NCI-H2029 (cell line): Measurements from ENCODE around the gene FAM180A.
"Not testable (repeated sequence)": the region's sequence is repeated elsewhere in the genome, so short reads cannot be mapped to it uniquely, and the experiment has no call there.

ENCODE experiments used
- DNase-seq: peaks from one replicate; lab custom pipeline; 2025; lab: John Stamatoyannopoulos, UW

Gene FAM180A

GRCh38 chr7:135748770-135749169, at the start of gene FAM180A:
TSS of gene FAM180A (minus strand) at chr7:135748813. CDS start at chr7:135748580, 233 bp downstream.
- DNase-seq, result no peak

DNA sequence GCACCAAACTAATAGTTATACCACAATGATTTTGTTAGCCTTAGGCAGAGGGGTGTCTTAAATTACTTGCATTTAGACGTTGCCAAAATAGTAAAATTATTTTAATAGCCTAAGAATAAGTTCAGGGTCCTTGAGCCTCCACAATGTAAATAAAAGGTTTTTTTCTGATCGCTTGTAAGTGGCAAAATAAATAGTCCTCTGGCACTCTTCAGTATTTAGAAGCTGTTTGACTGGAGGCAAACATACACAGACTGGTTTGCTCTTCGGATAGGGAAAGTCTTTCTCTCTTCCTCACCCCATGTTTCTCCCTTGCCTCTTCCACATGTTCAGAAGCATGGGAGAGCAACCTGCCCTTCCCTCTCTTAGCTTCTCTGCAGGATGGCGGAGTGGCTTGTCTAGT, 49.5 kb upstream of the FAM180A start:
- peak; percentile 75 for DNase-seq

DNA sequence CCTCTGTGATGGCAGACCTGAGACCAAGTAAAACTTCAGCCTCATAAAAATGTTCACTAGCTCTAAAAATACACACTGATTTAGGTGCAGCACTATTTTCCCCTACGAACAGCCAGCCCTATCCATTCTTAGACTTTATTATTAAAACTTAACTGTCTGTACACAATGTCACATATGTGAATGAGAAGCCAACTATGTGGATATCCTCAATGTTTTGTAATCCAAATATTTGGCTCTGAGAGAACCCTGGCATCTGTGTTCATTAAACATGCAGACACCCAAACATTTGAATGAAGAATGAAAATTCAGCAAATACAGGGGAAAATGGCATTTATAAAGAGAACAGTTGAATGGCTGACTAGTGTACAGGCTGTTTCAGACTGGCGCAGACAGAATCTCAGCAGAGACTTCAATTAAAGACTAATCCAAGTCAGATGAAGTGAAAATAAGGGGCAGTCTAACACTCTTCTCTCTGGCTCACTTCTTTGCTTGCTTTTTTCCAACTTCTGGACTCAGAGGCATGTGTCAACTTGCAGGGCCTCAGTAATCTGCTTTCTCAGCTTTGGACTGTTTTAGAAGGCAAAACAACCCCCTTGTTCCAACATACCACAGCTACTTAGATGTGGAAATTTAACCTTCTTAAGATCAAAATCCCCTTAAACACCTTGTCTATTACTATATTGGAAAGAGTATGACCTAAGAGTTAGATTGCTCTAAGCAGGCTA, 47.4 kb upstream of the FAM180A start:
- DNase-seq, result no peak

DNA sequence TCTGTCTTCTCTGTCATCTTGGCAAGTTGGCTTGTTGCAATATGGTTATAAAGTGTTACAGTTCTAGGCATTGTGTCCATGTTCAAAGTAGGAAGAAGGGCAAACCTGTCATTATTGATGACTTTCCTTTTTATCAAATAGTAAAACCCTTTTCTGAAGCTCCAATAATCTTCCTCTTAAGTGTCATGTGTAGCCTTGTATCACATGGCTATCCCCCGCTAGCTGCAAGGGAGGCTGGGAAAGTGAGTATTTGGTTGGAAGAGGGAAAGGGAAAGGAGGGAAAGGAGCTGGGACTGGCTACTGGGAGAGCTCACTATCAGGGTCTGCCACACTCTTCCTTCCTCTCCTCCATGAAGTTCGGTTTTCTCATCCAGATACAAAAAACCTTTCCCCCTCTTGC, 45.2 kb upstream of the FAM180A start:
- no peak for DNase-seq

DNA sequence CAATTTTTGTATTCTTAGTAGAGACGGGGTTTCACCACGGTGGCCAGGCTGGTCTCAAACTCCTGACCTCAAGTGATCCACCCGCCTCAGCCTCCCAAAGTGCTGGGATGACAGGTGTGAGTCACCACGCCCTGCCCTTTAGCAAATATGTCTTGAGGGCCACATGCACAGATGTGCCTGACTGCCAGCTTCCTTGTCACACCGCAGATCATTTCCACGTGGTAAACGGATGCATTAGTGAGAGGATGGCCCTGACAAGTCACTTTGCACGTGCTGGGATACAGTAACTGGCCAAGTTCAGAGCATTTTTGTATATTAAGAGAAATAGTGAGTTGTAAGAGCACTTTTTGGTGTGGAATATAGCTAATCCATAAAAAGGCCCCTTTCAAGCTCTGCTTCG, 44.3 kb upstream of the FAM180A start:
- no peak for DNase-seq

- no peak for DNase-seq
These were observed 43.7 kb upstream of the FAM180A start for GRCh38 chr7:135792363-135792668.

DNA sequence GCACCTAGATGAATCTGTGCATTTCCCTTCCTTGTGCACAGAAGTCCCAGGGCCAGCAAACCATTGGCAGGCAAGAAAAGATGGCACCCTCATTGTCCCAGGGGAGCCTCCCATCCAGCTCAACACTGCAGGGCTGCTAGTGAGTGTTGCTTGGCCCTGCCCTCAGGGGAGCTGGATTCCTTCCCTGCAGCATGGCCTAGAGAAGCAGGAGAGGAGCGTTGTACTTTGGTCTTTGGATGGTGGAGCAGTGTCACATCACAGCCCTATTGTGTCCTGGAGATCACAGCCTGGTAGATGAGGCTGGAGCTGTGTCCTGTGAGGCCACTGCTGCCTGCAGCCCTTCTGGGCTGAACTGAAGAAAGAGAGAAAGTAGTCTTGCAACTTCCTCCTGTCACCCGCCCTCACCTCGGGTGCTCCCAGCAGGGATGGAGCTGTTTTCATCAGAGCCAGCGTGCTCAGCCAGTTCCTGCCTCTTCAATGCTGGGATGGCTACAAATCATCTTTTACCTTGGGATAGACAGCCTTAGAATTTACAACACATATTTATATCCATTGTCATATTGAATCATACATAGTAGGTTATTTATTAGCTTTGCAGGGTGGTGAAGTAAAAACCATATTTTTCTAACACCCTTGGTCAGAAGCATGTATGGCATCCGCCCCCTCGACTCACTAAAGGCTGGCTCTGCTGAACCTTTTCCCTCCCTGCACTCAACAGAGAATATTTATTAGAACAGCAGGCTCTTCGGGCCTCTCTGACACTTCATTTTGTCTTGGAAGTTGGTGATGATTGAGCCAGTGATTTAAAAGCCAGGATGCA, 43.1 kb upstream of the FAM180A start:
- no peak for DNase-seq

- no peak for DNase-seq
These were observed 41.9 kb upstream of the FAM180A start for GRCh38 chr7:135790371-135790977.

DNA sequence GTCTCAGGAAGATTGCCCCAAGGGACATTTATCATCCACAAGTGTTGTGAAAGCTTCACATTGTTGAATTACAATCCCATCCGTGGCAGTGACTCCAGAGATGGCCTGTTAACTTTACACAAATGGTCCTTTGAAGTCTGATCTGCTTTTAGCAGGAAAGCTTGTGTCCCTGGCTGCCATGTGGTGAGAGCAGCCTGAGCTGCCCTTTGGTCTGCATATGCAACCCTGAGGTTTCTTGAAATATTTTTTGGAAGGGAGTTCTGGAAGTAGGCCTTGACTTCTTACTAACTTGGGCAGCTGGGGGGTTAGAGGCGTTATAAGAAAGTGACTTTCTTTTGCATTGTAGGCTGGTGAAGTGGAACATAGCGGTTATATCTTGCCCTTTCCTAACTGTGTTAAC, 41.3 kb upstream of the FAM180A start:
- DNase-seq, result no peak

DNA sequence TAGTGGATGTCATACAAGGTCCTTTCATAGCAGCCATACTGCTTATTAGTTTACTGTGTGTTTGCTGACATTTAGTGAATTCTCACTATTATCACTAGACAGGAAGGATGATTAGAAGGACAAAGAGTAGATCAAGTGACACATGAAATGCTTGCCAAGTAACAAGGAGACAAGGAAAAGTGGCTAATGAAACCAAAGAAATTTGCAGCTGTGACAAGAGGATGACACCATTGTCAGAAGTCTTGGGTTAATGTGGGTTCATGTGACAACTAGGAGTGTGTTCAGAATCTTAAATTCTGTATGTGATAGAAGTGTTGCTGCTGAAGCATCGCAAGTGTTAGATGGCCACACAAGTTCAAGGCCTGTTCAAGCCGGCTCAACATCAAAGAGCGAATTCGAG, 40.8 kb upstream of the FAM180A start:
- DNase-seq, result no peak

DNA sequence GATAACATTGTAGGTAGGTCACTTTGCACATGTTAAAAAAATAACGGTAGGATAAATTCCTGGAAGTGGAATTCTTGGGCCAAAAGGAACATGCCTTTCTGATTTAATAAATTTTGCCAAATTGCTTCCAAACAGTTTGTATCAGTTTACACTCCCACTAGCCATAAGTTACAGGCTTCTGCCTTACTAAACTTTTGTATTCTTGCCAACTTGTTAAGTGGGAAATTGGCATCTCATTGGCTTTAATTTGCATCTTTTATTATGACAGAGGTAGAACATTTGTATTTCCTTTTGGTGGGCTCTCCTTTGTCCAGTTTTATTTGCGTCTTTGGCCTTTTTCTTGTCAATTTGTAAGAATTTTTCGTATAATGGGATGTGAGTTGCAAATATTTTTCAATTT, 38.3 kb upstream of the FAM180A start:
- DNase-seq, result no peak

GRCh38 chr7:135785065-135785464, 36.5 kb upstream of the FAM180A start:
- DNase-seq, result no peak

- DNase-seq, result no peak
These were observed 35.4 kb upstream of the FAM180A start for GRCh38 chr7:135784013-135784412.

DNA sequence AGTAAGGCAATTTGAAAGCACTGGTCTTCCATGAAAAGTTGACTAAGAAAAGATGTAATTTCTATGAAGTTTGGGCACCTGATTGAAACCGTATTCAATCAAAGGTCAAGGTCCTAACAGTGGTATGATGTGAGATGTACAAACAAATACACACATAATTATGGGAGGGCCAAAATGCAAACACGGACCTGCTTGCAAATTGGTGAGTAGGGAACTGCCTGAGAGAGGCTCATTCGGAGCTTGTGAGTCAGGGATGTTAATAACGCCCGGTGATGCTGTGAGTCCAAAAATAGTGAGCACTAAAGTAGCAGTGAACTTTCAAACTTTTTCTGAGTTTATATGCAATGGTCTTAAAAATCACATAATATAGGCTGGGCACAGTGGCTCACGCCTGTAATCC, 34.2 kb upstream of the FAM180A start:
- no peak for DNase-seq

DNA sequence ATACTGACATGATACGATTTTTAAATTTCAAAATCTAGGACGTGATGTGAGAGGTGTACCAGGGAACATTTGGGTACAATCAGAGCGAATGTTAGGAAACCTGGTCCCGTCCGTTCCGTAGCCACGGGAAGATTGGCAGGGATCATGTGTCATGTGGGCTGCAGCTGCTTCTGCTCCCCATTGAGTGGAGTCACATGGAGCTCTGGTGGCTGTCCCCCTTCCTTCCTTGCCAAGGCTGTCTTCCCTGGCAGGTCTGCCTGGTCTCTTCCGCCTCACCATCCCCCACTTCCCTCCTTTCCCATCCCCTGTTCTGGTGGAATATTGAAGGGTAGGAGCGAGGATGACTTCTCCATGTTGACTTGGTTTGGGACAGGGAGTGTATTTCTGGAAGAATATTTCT, 33.8 kb upstream of the FAM180A start:
- no peak for DNase-seq

GRCh38 chr7:135777626-135778398, 29.2 kb upstream of the FAM180A start:
- no peak for DNase-seq

- not testable (repeated sequence) for DNase-seq
These were observed 27.3 kb upstream of the FAM180A start for GRCh38 chr7:135775915-135776314.

DNA sequence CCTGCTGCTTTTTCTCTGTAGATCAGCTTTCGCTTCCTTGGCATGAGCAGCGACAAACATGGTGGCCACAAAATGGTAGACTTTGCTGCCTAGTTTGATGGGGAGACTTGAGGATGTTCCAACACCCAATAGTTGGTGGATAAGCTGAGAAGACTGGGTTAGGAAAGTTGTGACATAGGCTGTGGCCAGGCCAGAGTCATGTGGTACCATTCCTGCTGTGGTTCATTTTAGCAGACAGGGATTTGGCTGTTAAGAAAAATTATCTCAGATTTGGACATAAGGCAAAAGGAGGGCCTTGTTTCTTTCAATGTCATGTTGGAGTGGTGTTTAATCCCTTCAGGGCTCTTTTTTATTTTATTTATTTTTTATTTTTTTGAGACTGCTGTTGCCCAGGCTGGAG, 26.6 kb upstream of the FAM180A start:
- DNase-seq, result no peak

GRCh38 chr7:135774284-135774683, 25.7 kb upstream of the FAM180A start:
- peak; percentile 93 for DNase-seq

DNA sequence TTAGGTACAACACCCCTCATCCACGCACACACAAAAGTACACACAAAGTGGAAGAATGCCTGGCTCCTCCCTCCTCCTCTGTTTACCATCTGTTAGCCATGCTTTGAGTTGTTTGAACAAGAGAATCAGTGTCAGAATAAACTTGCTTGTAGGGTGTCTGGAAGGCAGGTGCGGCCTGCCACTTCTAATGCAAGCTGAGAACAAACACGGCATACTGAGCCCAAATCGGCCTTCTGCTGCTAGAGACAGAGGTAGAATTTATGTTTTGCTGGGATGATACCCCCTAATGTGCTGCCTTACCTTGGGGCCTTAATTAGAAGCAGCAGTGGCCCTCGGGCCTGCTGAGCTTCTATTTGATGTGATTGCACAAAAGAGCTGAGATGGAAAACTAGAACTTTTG, 24.9 kb upstream of the FAM180A start:
- DNase-seq, result peak; percentile 86

- no peak for DNase-seq
These were observed 24.1 kb upstream of the FAM180A start for GRCh38 chr7:135772639-135773222.
